C4-2B (cell line): ENCODE results near the gene CS.

Source experiments
- CTCF ChIP-seq: fragments of 450-650 bp; conservative IDR thresholded peaks from 2 replicates; pipeline ENCODE4 v1.5.1; 2017; ENCODE audit warnings: mild to moderate bottlenecking
- ZFX ChIP-seq: fragments of 450-650 bp; IDR thresholded peaks from 2 replicates; pipeline ENCODE4 v1.6.1; 2017

- TF ChIP-seq CTCF (no peak), ZFX (no peak)
Measured at GRCh38 chr12:56341616-56342015, 41.5 kb upstream of the CS start.
